Panc1 (cell line): ENCODE measurements around the gene RBMS3. TPM values are rescaled to one million over a fixed set of nuclear protein-coding genes. Genes with fewer than 3 reads are reported as not detected.

ENCODE experiments used
- ATAC-seq: fragments of 200-7000 bp; cut with Tn5 transposase; 2 replicates; pipeline ENCODE4 v1.9.1; 2020; ENCODE audit warnings: mild to moderate bottlenecking, moderate library complexity
- BruUV-seq: library from RNA; stranded (reverse); fragments of 400-500 nt; replicated peaks from 2 replicates; lab custom pipeline; 2021; lab: Mats Ljungman, UMichigan
- CTCF ChIA-PET: fragments of 300-600 bp; sonication (Branson Sonifier 250); formaldehyde crosslinking; loops from one replicate; lab custom pipeline; 2022; ENCODE audit warnings: antibody characterized with exemption; lab: Charles Lee
- POLR2A ChIA-PET: fragments of 300-600 bp; sonication (Branson Sonifier 250); formaldehyde crosslinking; loops from one replicate; lab custom pipeline; 2022; ENCODE audit warnings: antibody characterized with exemption; lab: Charles Lee
- DNase-seq: peaks from one replicate; pipeline ENCODE4 v3.0.0-alpha.2; 2010; ENCODE audit warnings: low read depth, low spot score
- H3K27ac ChIP-seq: 2 replicates; pipeline ENCODE4 v1.5.1; 2011; ENCODE audit warnings: mild to moderate bottlenecking, low read length, inconsistent platforms
- H3K27me3 ChIP-seq: fragments of 200-500 bp; sonication (Bioruptor generic); 2 replicates; pipeline ENCODE4 v1.6.0; 2014; ENCODE audit warnings: low read length, inconsistent platforms; ENCODE audit not compliant: control insufficient read depth, insufficient read depth
- H3K36me3 ChIP-seq: fragments of 200-500 bp; sonication (Bioruptor generic); 2 replicates; pipeline ENCODE4 v1.5.1; 2014; ENCODE audit warnings: inconsistent platforms, mild to moderate bottlenecking, low read length, moderate library complexity; ENCODE audit not compliant: control insufficient read depth, insufficient read depth
- H3K4me1 ChIP-seq: 2 replicates; pipeline ENCODE4 v1.5.1; 2011; ENCODE audit warnings: inconsistent platforms, mild to moderate bottlenecking, low read length, moderate library complexity; ENCODE audit not compliant: control insufficient read depth, insufficient read depth
- H3K4me3 ChIP-seq, 2 experiments: 2 replicates each; pipeline ENCODE4 v1.5.1; 2011 to 2012; ENCODE audit warnings: low read depth in 2 of 2, low read length in 2 of 2, mild to moderate bottlenecking in 2 of 2, inconsistent platforms in 1 of 2, moderate library complexity in 1 of 2
- H3K9me3 ChIP-seq: fragments of 200-500 bp; sonication (Bioruptor generic); 2 replicates; pipeline ENCODE4 v1.5.1; 2014; ENCODE audit warnings: low read depth, mild to moderate bottlenecking, inconsistent platforms, low read length, moderate library complexity; ENCODE audit not compliant: control insufficient read depth, insufficient read depth
- POLR2AphosphoS5 ChIP-seq: IDR thresholded peaks from 2 replicates; pipeline ENCODE4 v1.6.1; 2012; ENCODE audit warnings: mild to moderate bottlenecking, low read depth, low read length, moderate library complexity
- SIN3A ChIP-seq: IDR thresholded peaks from 2 replicates; pipeline ENCODE4 v1.6.1; 2012; ENCODE audit warnings: low read depth, mild to moderate bottlenecking, low read length, moderate library complexity, borderline replicate concordance; ENCODE audit not compliant: insufficient read depth
- TCF7L2 ChIP-seq: IDR thresholded peaks from 2 replicates; pipeline ENCODE4 v1.6.1; 2011; ENCODE audit warnings: mild to moderate bottlenecking, low read depth, low read length, inconsistent platforms
- in situ Hi-C: cut with HindIII; loops from 2 replicates; pipeline ENCODE4 v1.10.0; 2016; ENCODE audit warnings: low sequenced_read_pairs, low pct_unique_long_range_greater_than_20kb
- intact Hi-C: fragments of 100-400 bp; cut with micrococcal nuclease; formaldehyde crosslinking; loops from one replicate; pipeline ENCODE4 v1.10.0; 2022; ENCODE audit not compliant: unreplicated experiment
- total RNA-seq: library from RNA; stranded (reverse); gene quantifications from one replicate; pipeline ENCODE4 v1.2.1, GENCODE V29; 2021; ENCODE audit not compliant: unreplicated experiment
- TF ChIP-seq, protein P1 (sequence below): fragments of 450-650 bp; IDR thresholded peaks from 2 replicates; pipeline ENCODE4 v1.5.1; 2017; ENCODE audit warnings: mild to moderate bottlenecking
- TF ChIP-seq, protein P2 (sequence below), 2 experiments: IDR thresholded peaks; 2 replicates each; pipeline ENCODE4 v1.6.1; 2011 to 2012; ENCODE audit warnings: low read depth in 2 of 2, control low read depth in 1 of 2, low read length in 1 of 2, mild to moderate bottlenecking in 1 of 2, moderate library complexity in 1 of 2; ENCODE audit not compliant: insufficient read depth in 1 of 2

RBMS3 gene
- total RNA-seq, 1 experiment from 2014 or later, result 1.1 TPM

DNA sequence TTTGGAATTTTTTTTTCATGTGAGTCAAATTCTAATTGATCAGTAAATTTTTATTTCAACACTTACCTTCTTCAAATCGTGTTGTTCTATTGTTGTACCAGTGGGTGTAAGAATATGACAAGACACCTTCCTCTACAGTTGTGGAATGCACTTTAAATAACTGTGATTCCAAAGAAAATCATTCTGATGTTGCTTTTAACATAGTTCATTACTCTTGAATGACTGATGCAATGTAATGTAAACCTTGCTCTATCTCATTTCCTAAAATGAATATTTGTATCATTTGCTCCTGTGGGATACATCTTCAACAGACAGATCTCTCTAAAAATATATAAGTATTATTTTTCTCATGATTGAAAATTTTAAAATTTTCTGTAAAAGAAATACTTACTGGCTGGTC is 313.4 kb downstream of the RBMS3 start:
- no peak overlapping the region for H3K4me3 ChIP-seq
- DNase-seq (no peak), ATAC-seq (no peak)
- ChIA-PET POLR2A (no interaction called here), CTCF (no interaction called here)
- intact Hi-C loops, result no loop called here
- no peaks in the 10 kb centered on the region for H3K4me1 ChIP-seq
- TF ChIP-seq, protein P1, sequence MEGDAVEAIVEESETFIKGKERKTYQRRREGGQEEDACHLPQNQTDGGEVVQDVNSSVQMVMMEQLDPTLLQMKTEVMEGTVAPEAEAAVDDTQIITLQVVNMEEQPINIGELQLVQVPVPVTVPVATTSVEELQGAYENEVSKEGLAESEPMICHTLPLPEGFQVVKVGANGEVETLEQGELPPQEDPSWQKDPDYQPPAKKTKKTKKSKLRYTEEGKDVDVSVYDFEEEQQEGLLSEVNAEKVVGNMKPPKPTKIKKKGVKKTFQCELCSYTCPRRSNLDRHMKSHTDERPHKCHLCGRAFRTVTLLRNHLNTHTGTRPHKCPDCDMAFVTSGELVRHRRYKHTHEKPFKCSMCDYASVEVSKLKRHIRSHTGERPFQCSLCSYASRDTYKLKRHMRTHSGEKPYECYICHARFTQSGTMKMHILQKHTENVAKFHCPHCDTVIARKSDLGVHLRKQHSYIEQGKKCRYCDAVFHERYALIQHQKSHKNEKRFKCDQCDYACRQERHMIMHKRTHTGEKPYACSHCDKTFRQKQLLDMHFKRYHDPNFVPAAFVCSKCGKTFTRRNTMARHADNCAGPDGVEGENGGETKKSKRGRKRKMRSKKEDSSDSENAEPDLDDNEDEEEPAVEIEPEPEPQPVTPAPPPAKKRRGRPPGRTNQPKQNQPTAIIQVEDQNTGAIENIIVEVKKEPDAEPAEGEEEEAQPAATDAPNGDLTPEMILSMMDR, result no peak
- TF ChIP-seq SIN3A, result no peak
- no peak for TF ChIP-seq TCF7L2
- no peak for TF ChIP-seq POLR2AphosphoS5
- H3K27ac ChIP-seq, result no peak overlapping the region
- H3K27me3 ChIP-seq, result no peaks in the 10 kb centered on the region
- no peaks in the 10 kb centered on the region for H3K9me3 ChIP-seq
- no TSS peak for BruUV-seq
- no peaks in the 10 kb centered on the region for H3K36me3 ChIP-seq
- in situ Hi-C loops, result no loop called here

DNA sequence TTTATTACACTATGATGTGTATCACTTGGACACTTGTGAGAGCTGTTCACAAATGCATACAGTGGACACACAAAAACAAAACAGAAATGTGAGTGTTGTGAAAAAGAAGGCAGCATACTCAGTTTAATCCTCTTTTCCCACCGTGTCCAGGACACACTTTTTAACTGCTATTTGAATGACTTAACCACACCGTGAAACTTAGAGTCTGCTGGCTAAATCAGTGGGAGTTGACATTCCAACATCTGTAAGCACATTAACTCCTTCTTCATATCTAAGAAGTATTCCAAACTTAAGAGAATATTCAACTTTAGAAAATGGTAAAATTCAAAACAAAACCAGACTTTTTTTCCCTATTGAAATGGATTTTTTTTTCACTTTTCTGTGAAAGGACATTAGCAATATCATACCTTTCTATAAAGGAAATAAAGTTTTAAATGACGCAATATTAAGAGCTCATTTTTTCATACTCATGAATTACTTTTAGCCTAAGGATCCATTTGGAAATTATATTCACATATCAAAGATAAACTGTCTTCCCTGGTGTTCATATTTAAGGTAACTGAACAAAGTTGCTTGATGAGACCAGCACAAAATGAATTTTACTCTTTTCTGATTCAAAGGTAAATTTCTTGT is 316.6 kb downstream of the RBMS3 start:
- POLR2A ChIA-PET, result no interaction called here
- in situ Hi-C loops, result no loop called here
- H3K27me3 ChIP-seq, result no peaks in the 10 kb centered on the region
- TF ChIP-seq TCF7L2 (no peak), POLR2AphosphoS5 (no peak), SIN3A (no peak)
- TF ChIP-seq, protein P1, result no peak
- TF ChIP-seq, protein P2, sequence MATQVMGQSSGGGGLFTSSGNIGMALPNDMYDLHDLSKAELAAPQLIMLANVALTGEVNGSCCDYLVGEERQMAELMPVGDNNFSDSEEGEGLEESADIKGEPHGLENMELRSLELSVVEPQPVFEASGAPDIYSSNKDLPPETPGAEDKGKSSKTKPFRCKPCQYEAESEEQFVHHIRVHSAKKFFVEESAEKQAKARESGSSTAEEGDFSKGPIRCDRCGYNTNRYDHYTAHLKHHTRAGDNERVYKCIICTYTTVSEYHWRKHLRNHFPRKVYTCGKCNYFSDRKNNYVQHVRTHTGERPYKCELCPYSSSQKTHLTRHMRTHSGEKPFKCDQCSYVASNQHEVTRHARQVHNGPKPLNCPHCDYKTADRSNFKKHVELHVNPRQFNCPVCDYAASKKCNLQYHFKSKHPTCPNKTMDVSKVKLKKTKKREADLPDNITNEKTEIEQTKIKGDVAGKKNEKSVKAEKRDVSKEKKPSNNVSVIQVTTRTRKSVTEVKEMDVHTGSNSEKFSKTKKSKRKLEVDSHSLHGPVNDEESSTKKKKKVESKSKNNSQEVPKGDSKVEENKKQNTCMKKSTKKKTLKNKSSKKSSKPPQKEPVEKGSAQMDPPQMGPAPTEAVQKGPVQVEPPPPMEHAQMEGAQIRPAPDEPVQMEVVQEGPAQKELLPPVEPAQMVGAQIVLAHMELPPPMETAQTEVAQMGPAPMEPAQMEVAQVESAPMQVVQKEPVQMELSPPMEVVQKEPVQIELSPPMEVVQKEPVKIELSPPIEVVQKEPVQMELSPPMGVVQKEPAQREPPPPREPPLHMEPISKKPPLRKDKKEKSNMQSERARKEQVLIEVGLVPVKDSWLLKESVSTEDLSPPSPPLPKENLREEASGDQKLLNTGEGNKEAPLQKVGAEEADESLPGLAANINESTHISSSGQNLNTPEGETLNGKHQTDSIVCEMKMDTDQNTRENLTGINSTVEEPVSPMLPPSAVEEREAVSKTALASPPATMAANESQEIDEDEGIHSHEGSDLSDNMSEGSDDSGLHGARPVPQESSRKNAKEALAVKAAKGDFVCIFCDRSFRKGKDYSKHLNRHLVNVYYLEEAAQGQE (IDR thresholded peaks at IDR 0.05; ENCODE audit: insufficient read depth in 1 of 2, low read depth in 2 of 2, low read length in 1 of 2), result no peak
- H3K36me3 ChIP-seq, result no peaks in the 10 kb centered on the region
- CTCF ChIA-PET, result no interaction called here
- H3K27ac ChIP-seq, result no peak overlapping the region
- intact Hi-C loops, result no loop called here
- no peaks in the 10 kb centered on the region for H3K4me1 ChIP-seq
- no TSS peak for BruUV-seq
- DNase-seq (no peak), ATAC-seq (no peak)
- no peak overlapping the region for H3K4me3 ChIP-seq
- H3K9me3 ChIP-seq, result no peaks in the 10 kb centered on the region
